Nephron progenitor cell (in vitro differentiated cells): ENCODE results near the gene GAP43.

Experiments used
- DNase-seq: peaks from one replicate; pipeline ENCODE4 v3.0.0; 2021
- H3K27ac Mint-ChIP-seq: 2 replicates; pipeline ENCODE4 v1.8.0; 2021; ENCODE audit warnings: mild to moderate bottlenecking, moderate library complexity, mixed read lengths
- H3K27me3 Mint-ChIP-seq: 2 replicates; pipeline ENCODE4 v1.8.0; 2021; ENCODE audit warnings: mild to moderate bottlenecking, low read depth, mixed read lengths; ENCODE audit not compliant: poor library complexity
- H3K36me3 Mint-ChIP-seq: 2 replicates; pipeline ENCODE4 v1.8.0; 2021; ENCODE audit warnings: low read depth, mixed read lengths
- H3K4me1 Mint-ChIP-seq: 2 replicates; pipeline ENCODE4 v1.8.0; 2021; ENCODE audit warnings: mixed read lengths
- H3K4me3 Mint-ChIP-seq: 2 replicates; pipeline ENCODE4 v1.8.0; 2021; ENCODE audit warnings: mild to moderate bottlenecking, moderate library complexity, mixed read lengths
- H3K9me3 Mint-ChIP-seq: 2 replicates; pipeline ENCODE4 v1.8.0; 2021; ENCODE audit warnings: mild to moderate bottlenecking, moderate library complexity, mixed read lengths
- CTCF ChIP-seq: fragments of 200-600 bp; sonication (generic); IDR thresholded peaks from 2 replicates; pipeline ENCODE4 v1.5.0; 2021; ENCODE audit warnings: antibody characterized with exemption

GAP43 gene

GRCh38 chr3:115623044-115623868 lies at the start of gene GAP43:
Gene GAP43, plus strand, starts transcription at chr3:115623510. Its CDS starts 180 bp downstream, at chr3:115623690.
- TF ChIP-seq CTCF = no peak
- DNase-seq = peak; percentile 39
- H3K4me1 Mint-ChIP-seq = peaks cover 27% of the 10 kb centered on the region
- no peaks in the 10 kb centered on the region for H3K9me3 Mint-ChIP-seq
- no peaks in the 10 kb centered on the region for H3K36me3 Mint-ChIP-seq
- peak within 1 kb of the TSS; percentile 34 for H3K27ac Mint-ChIP-seq
- peaks cover 29% of the 10 kb centered on the region for H3K27me3 Mint-ChIP-seq
- H3K4me3 Mint-ChIP-seq = peak within 1 kb of the TSS; percentile 83

GRCh38 chr3:115576325-115576875 lies 46.9 kb upstream of the GAP43 start:
- no peaks in the 10 kb centered on the region for H3K36me3 Mint-ChIP-seq
- DNase-seq = no peak
- no peak overlapping the region for H3K4me3 Mint-ChIP-seq
- H3K4me1 Mint-ChIP-seq = peaks cover 8% of the 10 kb centered on the region
- peaks cover 2% of the 10 kb centered on the region for H3K27me3 Mint-ChIP-seq
- TF ChIP-seq CTCF = no peak
- H3K9me3 Mint-ChIP-seq = no peaks in the 10 kb centered on the region
- no peak overlapping the region for H3K27ac Mint-ChIP-seq

GRCh38 chr3:115577000-115577399 lies 46.3 kb upstream of the GAP43 start:
- Mint-ChIP-seq H3K4me1 (peaks cover 8% of the 10 kb centered on the region), H3K27me3 (peaks cover 2% of the 10 kb centered on the region), H3K4me3 (no peak overlapping the region), H3K9me3 (no peaks in the 10 kb centered on the region), H3K36me3 (no peaks in the 10 kb centered on the region), H3K27ac (no peak overlapping the region)
- no peak for DNase-seq
- TF ChIP-seq CTCF = no peak

GRCh38 chr3:115578331-115578730 lies 45.0 kb upstream of the GAP43 start:
- Mint-ChIP-seq H3K4me1 (peaks cover 8% of the 10 kb centered on the region), H3K9me3 (no peaks in the 10 kb centered on the region), H3K27me3 (peaks cover 2% of the 10 kb centered on the region), H3K27ac (no peak overlapping the region), H3K36me3 (no peaks in the 10 kb centered on the region), H3K4me3 (no peak overlapping the region)
- no peak for TF ChIP-seq CTCF
- no peak for DNase-seq

- H3K27me3 Mint-ChIP-seq = peaks cover 2% of the 10 kb centered on the region
- no peak overlapping the region for H3K4me3 Mint-ChIP-seq
- no peak overlapping the region for H3K27ac Mint-ChIP-seq
- H3K36me3 Mint-ChIP-seq = no peaks in the 10 kb centered on the region
- no peak for DNase-seq
- H3K4me1 Mint-ChIP-seq = peaks cover 8% of the 10 kb centered on the region
- peaks cover 4% of the 10 kb centered on the region for H3K9me3 Mint-ChIP-seq
- TF ChIP-seq CTCF = no peak
Measured at GRCh38 chr3:115580566-115580965, 42.7 kb upstream of the GAP43 start.
